Stimulated activated CD4-positive, alpha-beta T cell treated with anti-CD3 and anti-CD28 coated beads, Interleukin-1b, Interleukin-23, amount 100 ng/mL, for 4 hours (primary cell): ENCODE measurements around the gene ASCL5.

ENCODE experiments used
- DNase-seq, 2 donors: peaks; one replicate each; pipeline ENCODE4 v3.0.0-alpha.2; 2020; ENCODE audit warnings: low read depth in 2 of 2

The ASCL5 gene

GRCh38 chr1:201111156-201111555 lies 15.8 kb downstream of the ASCL5 start:
- DNase-seq = no peak

- DNase-seq = no peak
Measured at GRCh38 chr1:201110616-201111015, 16.4 kb downstream of the ASCL5 start.

GRCh38 chr1:201110138-201110537 lies 16.8 kb downstream of the ASCL5 start:
- DNase-seq = no peak

- DNase-seq = no peak
Measured at GRCh38 chr1:201109651-201110050, 17.3 kb downstream of the ASCL5 start.

- DNase-seq = no peak
Measured at GRCh38 chr1:201108614-201109013, 18.4 kb downstream of the ASCL5 start.

GRCh38 chr1:201105688-201106087 lies 21.3 kb downstream of the ASCL5 start:
- DNase-seq = no peak

GRCh38 chr1:201104141-201104540 lies 22.8 kb downstream of the ASCL5 start:
- DNase-seq = no peak

GRCh38 chr1:201103666-201104065 lies 23.3 kb downstream of the ASCL5 start:
- DNase-seq = no peak

GRCh38 chr1:201100169-201100930 lies 26.6 kb downstream of the ASCL5 start:
- no peak for DNase-seq

- DNase-seq = no peak
Measured at GRCh38 chr1:201098992-201099677, 27.8 kb downstream of the ASCL5 start.

- DNase-seq = no peak
Measured at GRCh38 chr1:201096977-201097856, 29.8 kb downstream of the ASCL5 start.

GRCh38 chr1:201096041-201096461 lies 30.9 kb downstream of the ASCL5 start:
- no peak for DNase-seq

GRCh38 chr1:201095581-201095980 lies 31.4 kb downstream of the ASCL5 start:
- DNase-seq = no peak

- no peak for DNase-seq
Measured at GRCh38 chr1:201094832-201095231, 32.2 kb downstream of the ASCL5 start.

GRCh38 chr1:201093962-201094361 lies 33.0 kb downstream of the ASCL5 start:
- DNase-seq = no peak

- no peak for DNase-seq
Measured at GRCh38 chr1:201093561-201093960, 33.4 kb downstream of the ASCL5 start.

- no peak for DNase-seq
Measured at GRCh38 chr1:201092738-201093137, 34.2 kb downstream of the ASCL5 start.

- DNase-seq = no peak
Measured at GRCh38 chr1:201091256-201091655, 35.7 kb downstream of the ASCL5 start.

GRCh38 chr1:201090541-201090940 lies 36.4 kb downstream of the ASCL5 start:
- DNase-seq = no peak

- no peak for DNase-seq
Measured at GRCh38 chr1:201089596-201089995, 37.4 kb downstream of the ASCL5 start.

GRCh38 chr1:201088901-201089525 lies 38.0 kb downstream of the ASCL5 start:
- DNase-seq = no peak

- DNase-seq = no peak
Measured at GRCh38 chr1:201088395-201088794, 38.6 kb downstream of the ASCL5 start.
